ENCODE data around the gene TRIP10. TPM values are rescaled to one million over a fixed set of nuclear protein-coding genes. Genes with fewer than 3 reads are reported as not detected.
"Not testable (repeated sequence)": the region's sequence is repeated elsewhere in the genome, so short reads cannot be mapped to it uniquely, and the experiment has no call there.

Gene TRIP10
- total RNA-seq, 1 donor from 2014 or later: 53.0 TPM

GRCh38 chr19:6768236-6768785 lies 28.8 kb downstream of the TRIP10 start:
- Mint-ChIP-seq H3K36me3 (no peaks in the 10 kb centered on the region), H3K27ac (no peak overlapping the region), H3K4me3 (peak overlapping the region; percentile 62), H3K4me1 (peaks cover 6% of the 10 kb centered on the region), H3K27me3 (ENCODE audit: insufficient read depth, low read depth) (peaks cover 37% of the 10 kb centered on the region), H3K9me3 (no peaks in the 10 kb centered on the region)
- Histone ChIP-seq H3K79me2 (ENCODE audit: low read depth) (no peaks in the 10 kb centered on the region), H3K4me1 (no peaks in the 10 kb centered on the region), H3K36me3 (no peaks in the 10 kb centered on the region), H4K20me1 (ENCODE audit: low read depth) (no peaks in the 10 kb centered on the region), H3K4me3 (no peak overlapping the region), H3K27me3 (peaks cover 22% of the 10 kb centered on the region), H3K4me2 (peak overlapping the region; percentile 89), H3K27ac (no peak overlapping the region), H2AFZ (replicated peaks) (peak overlapping the region; percentile 77), H3K9me3 (ENCODE audit: low read depth) (no peaks in the 10 kb centered on the region), H3K9ac (no peak overlapping the region), H3F3A (ENCODE audit: low read depth) (peaks cover 21% of the 10 kb centered on the region)
- TF ChIP-seq CTCF (IDR thresholded peaks at IDR 0.05): no peak
- TF ChIP-seq EZH2 (IDR thresholded peaks at IDR 0.05): no peak
- TF ChIP-seq EZH2phosphoT487 (IDR thresholded peaks at IDR 0.05): no peak
- DNase-seq (ENCODE audit: low spot score): no peak

GRCh38 chr19:6769006-6769619 lies 29.6 kb downstream of the TRIP10 start:
- H3K27ac ChIP-seq: no peak overlapping the region
- no peak overlapping the region for H3K27ac Mint-ChIP-seq
- no peak overlapping the region for H3K9ac ChIP-seq
- H3K4me1 ChIP-seq: no peaks in the 10 kb centered on the region
- TF ChIP-seq CTCF (IDR thresholded peaks at IDR 0.05): peak; percentile 62
- TF ChIP-seq EZH2 (IDR thresholded peaks at IDR 0.05): no peak
- H3K4me2 ChIP-seq: no peak overlapping the region
- peaks cover 37% of the 10 kb centered on the region for H3K27me3 Mint-ChIP-seq (ENCODE audit: insufficient read depth, low read depth)
- peaks cover 9% of the 10 kb centered on the region for H3K4me1 Mint-ChIP-seq
- peaks cover 21% of the 10 kb centered on the region for H3F3A ChIP-seq (ENCODE audit: low read depth)
- H2AFZ ChIP-seq (replicated peaks): no peak overlapping the region
- H3K79me2 ChIP-seq (ENCODE audit: low read depth): no peaks in the 10 kb centered on the region
- DNase-seq (ENCODE audit: low spot score): peak; percentile 64
- no peaks in the 10 kb centered on the region for H3K36me3 Mint-ChIP-seq
- H3K36me3 ChIP-seq: no peaks in the 10 kb centered on the region
- H3K4me3 Mint-ChIP-seq: no peak overlapping the region
- peaks cover 22% of the 10 kb centered on the region for H3K27me3 ChIP-seq
- no peaks in the 10 kb centered on the region for H4K20me1 ChIP-seq (ENCODE audit: low read depth)
- H3K9me3 Mint-ChIP-seq: no peaks in the 10 kb centered on the region
- H3K4me3 ChIP-seq: no peak overlapping the region
- no peaks in the 10 kb centered on the region for H3K9me3 ChIP-seq (ENCODE audit: low read depth)

DNA sequence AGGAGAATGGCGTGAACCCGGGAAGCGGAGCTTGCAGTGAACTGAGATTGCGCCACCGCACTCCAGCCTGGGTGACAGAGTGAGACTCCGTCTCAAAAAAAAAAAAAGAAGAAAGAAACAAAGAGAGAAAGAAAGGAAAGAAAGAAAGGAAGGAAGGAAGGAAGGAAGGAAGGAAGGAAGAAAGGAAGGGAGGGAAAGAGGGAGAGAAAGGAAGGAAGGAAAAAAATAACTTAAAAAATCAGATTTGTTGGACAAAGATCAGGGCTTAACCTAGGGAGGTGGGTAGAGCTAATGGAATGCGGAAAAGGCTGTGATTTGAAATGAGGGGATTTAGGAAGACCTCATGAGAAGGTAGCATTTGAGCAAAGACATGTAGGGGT lies 32.2 kb downstream of the TRIP10 start:
- H3K9me3 Mint-ChIP-seq; H3K9me3 ChIP-seq (ENCODE audit: low read depth); H3K4me1 Mint-ChIP-seq; H3K9ac ChIP-seq; H3K4me1 ChIP-seq; H3K36me3 ChIP-seq; H4K20me1 ChIP-seq (ENCODE audit: low read depth); H3K4me3 ChIP-seq; H3K27ac ChIP-seq; H3K79me2 ChIP-seq (ENCODE audit: low read depth); H3K27ac Mint-ChIP-seq; H2AFZ ChIP-seq (replicated peaks); H3K4me3 Mint-ChIP-seq; H3K4me2 ChIP-seq; H3K36me3 Mint-ChIP-seq; H3K27me3 ChIP-seq; DNase-seq (ENCODE audit: low spot score): not testable (repeated sequence)
- H3K27me3 Mint-ChIP-seq (ENCODE audit: insufficient read depth, low read depth): peaks cover 29% of the 10 kb centered on the region
- H3F3A ChIP-seq (ENCODE audit: low read depth): peaks cover 24% of the 10 kb centered on the region
